ENCODE results near the gene CHST12.
A peak's percentile ranks its signal among the peaks of the same experiment; 100 is the strongest.

The CHST12 gene

GRCh38 chr7:2433713-2434550, 30.5 kb downstream of the CHST12 start:
- DNase-seq (ENCODE audit: low read depth in 1 of 2, low spot score in 1 of 2), result no peak

GRCh38 chr7:2435146-2435545, 31.7 kb downstream of the CHST12 start:
- no peak for DNase-seq (ENCODE audit: low read depth in 1 of 2, low spot score in 1 of 2)

GRCh38 chr7:2436341-2437104, 33.1 kb downstream of the CHST12 start:
- no peak for DNase-seq (ENCODE audit: low read depth in 1 of 2, low spot score in 1 of 2)

- DNase-seq (ENCODE audit: low read depth in 1 of 2, low spot score in 1 of 2), result no peak
Measured at GRCh38 chr7:2437136-2437535, 33.7 kb downstream of the CHST12 start.

GRCh38 chr7:2437537-2438148, 34.2 kb downstream of the CHST12 start:
- DNase-seq (ENCODE audit: low read depth in 1 of 2, low spot score in 1 of 2), result no peak

GRCh38 chr7:2438186-2438585, 34.8 kb downstream of the CHST12 start:
- no peak for DNase-seq (ENCODE audit: low read depth in 1 of 2, low spot score in 1 of 2)

GRCh38 chr7:2438775-2439174, 35.4 kb downstream of the CHST12 start:
- DNase-seq (ENCODE audit: low read depth in 1 of 2, low spot score in 1 of 2), result no peak

- DNase-seq (ENCODE audit: low read depth in 1 of 2, low spot score in 1 of 2), result no peak
Measured at GRCh38 chr7:2440608-2441245, 37.3 kb downstream of the CHST12 start.

GRCh38 chr7:2441430-2442058, 38.1 kb downstream of the CHST12 start:
- no peak for DNase-seq (ENCODE audit: low read depth in 1 of 2, low spot score in 1 of 2)

- DNase-seq (ENCODE audit: low read depth in 1 of 2, low spot score in 1 of 2), result no peak
Measured at GRCh38 chr7:2443491-2443890, 40.1 kb downstream of the CHST12 start.

GRCh38 chr7:2444476-2444875, 41.1 kb downstream of the CHST12 start:
- no peak for DNase-seq (ENCODE audit: low read depth in 1 of 2, low spot score in 1 of 2)

GRCh38 chr7:2445047-2445446, 41.6 kb downstream of the CHST12 start:
- DNase-seq (ENCODE audit: low read depth in 1 of 2, low spot score in 1 of 2), result no peak

- DNase-seq (ENCODE audit: low read depth in 1 of 2, low spot score in 1 of 2), result no peak
Measured at GRCh38 chr7:2445898-2446555, 42.6 kb downstream of the CHST12 start.

- no peak for DNase-seq (ENCODE audit: low read depth in 1 of 2, low spot score in 1 of 2)
Measured at GRCh38 chr7:2446676-2447075, 43.3 kb downstream of the CHST12 start.

GRCh38 chr7:2450198-2451107, 47.0 kb downstream of the CHST12 start:
- DNase-seq (ENCODE audit: low read depth in 1 of 2, low spot score in 1 of 2), result no peak

- DNase-seq (ENCODE audit: low read depth in 1 of 2, low spot score in 1 of 2), result peak; percentile 61
Measured at GRCh38 chr7:2451171-2452073, 48.0 kb downstream of the CHST12 start.

- DNase-seq (ENCODE audit: low read depth in 1 of 2, low spot score in 1 of 2), result no peak
Measured at GRCh38 chr7:2452074-2452507, 48.7 kb downstream of the CHST12 start.

- DNase-seq (ENCODE audit: low read depth in 1 of 2, low spot score in 1 of 2), result no peak
Measured at GRCh38 chr7:2452643-2453270, 49.3 kb downstream of the CHST12 start.

All from activated T-helper 1 cell treated with anti-CD3 and anti-CD28 coated beads, Interleukin-2, amount 50 U/mL, for 16 hours (primary cell).